Measurements from ENCODE around the gene SLC22A4.

SLC22A4 gene

GRCh38 chr5:132342291-132343180 is 48.3 kb downstream of the SLC22A4 start:
- no peak for DNase-seq (ENCODE audit: low read depth in 2 of 2)

DNA sequence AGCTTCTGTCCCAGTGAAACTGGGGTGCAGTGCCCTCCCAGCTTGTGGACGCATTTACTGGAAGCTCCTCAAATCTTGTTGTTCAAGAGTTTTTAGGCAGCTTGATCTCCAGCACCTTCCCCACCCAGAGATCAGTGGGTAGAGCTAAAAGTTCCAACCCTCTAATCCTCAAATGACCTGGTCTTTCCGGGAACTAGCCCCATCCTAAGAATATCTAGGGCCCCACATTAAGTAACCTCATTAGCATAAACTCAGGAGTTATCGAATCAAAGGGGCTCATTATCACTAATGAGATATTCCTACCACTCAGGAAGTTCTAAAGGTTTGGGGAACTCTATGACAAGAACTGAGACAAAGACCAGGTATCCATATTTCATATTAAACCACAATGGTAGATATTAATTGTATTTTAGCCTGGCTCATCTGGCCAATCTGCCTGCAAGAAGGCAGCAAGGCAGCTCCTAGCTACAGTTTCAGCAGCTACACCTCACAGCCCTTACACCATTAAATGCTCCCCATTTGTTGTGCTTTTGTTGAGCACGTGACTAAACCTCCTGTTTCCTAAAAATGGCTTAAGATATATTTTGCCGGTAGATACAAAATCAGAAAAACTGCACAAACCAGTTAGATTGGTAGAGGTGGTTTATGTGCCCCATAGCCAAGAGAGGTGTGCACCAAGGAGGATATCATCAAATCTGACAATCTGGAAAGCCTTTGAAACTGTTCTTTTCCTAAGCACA is 50.8 kb downstream of the SLC22A4 start:
- no peak for DNase-seq (ENCODE audit: low read depth in 2 of 2)

DNA sequence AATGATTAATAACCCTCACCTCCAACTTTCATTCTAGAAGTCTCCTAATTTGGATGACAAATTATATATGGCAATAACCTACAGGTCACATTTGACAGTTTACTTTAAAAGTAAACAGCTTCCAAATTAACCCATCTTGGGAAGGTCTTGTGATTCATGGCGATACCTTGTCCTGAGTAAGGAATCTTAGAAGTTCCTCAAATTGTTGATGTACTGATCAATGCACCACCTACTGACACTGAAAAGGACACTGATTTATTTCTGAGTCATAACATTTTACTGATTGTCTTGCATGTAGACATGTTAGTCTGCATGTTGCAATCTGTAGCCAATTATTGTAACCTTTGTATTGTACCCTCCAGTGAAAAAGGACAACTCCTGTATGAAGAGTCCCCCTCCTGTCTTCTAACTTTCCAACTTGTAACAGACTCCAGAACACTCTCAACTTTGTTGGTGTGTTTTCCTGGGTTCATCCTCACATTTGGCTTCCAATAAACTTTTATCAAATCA is 59.3 kb downstream of the SLC22A4 start:
- DNase-seq (ENCODE audit: low read depth in 2 of 2) = no peak

DNA sequence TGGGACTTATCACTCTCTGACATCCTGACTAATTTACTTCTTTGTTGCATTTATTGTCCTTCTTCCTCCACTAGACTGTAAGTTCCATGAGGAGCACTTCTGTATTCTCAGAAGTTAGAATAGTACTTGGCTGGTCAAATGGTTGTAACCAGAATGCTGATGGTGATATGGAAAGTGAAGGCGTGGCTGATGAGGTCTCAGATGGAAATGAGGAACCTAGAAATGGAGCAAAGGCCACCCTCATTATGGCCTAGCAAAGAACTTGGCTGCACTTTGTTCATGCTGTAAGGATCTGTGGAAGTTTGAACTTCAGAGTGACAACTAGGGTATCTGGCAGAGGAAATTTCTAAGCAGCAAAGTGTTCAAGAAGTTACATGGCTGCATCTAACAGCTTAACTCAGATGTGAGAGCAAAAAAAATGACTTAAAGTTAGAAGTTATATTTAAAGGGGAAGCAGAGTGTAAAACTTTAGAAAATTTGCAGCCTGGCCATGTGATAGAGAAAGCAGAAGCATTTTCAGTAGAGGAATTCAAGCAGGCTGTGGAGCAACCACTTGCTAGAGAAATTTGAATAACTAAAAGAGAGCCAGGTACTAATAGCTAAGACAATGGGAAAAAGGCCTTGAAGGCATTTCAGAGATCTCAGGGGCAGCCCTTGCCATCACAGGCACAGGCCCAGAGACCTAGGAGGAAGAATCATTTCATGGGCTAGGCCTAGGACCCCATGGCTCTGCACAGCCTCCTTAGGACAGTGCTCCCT is 60.4 kb downstream of the SLC22A4 start:
- DNase-seq (ENCODE audit: low read depth in 2 of 2) = no peak

GRCh38 chr5:132355140-132355765 is 61.1 kb downstream of the SLC22A4 start:
- DNase-seq (ENCODE audit: low read depth in 2 of 2) = no peak

- no peak for DNase-seq (ENCODE audit: low read depth in 2 of 2)
These were observed 64.6 kb downstream of the SLC22A4 start for GRCh38 chr5:132358775-132359174.

GRCh38 chr5:132362086-132362485 is 67.9 kb downstream of the SLC22A4 start:
- DNase-seq (ENCODE audit: low read depth in 2 of 2) = no peak

DNA sequence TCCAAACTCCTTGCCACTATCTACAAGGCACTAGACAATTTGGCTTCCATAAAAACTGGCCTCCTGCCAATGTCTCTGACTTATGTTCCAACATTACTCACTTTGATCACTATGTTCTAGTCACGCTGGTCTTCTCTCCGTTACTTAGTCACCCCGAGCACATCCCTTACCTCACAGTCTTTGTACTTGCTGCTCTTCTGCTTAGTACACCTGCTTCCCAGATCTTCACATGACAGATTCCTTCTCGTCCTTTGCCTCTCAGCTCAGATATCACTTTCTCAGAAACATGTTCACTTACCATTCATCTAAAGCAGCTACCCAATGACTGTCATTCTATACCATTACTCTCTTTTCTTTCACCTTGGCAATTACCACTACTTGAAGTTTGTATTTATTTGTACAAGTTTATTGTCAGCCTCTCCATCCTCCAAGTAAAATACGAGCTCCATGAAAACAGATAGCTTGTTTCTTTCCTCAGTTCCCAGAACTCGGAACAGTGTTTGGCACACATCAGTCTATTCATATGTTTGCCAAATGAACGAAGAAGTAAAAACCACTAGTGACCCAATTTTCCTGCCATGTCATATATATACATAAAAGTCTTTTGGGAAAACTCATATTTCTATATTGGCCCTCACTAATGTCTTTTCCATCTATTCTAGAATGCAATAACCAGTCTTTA is 69.4 kb downstream of the SLC22A4 start:
- no peak for DNase-seq (ENCODE audit: low read depth in 2 of 2)

- DNase-seq (ENCODE audit: low read depth in 2 of 2) = no peak
These were observed 70.1 kb downstream of the SLC22A4 start for GRCh38 chr5:132364319-132364718.

DNA sequence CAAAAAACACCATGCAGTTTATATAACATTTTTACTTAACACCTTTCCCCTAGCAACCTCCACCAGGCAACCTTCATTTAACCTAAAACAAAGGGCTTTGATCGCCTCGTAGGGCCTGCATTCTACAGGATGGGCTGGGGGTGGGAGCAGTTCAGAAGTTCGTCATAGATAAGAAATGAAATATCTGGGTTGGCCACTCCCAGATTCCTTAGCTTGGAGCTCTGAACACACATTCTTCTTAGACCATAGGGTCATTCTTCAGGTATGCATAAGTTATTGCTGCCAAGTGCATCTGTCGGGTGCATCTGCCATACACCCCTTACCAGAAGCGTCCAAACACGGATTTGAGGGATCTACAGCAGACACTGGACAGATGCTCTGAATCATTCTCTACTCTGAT is 71.0 kb downstream of the SLC22A4 start:
- DNase-seq (ENCODE audit: low read depth in 2 of 2) = no peak

GRCh38 chr5:132368186-132368585 is 74.0 kb downstream of the SLC22A4 start:
- no peak for DNase-seq (ENCODE audit: low read depth in 2 of 2)

DNA sequence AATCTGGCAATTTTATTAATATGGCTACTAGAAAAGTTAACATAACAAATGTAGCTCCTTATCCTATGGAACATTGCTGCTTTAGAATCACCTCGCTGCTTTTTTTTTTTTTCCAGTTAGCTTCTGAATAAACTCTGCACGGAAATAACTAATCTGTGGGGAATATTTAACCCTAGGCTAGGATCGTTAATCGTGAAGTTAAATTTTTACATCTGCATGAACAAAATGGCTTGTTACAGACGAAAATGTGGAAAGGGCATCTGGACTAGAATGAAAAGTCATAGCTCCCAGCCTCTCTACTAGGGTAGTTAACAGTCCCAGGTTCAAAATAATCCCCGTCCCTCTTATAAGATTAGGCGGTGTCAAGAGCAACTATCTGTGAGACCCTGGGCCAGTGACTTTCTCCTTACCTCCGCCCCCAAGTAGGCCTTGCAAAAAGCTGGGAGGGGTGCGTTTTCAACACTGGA is 74.8 kb downstream of the SLC22A4 start:
- DNase-seq (ENCODE audit: low read depth in 2 of 2) = no peak

- DNase-seq (ENCODE audit: low read depth in 2 of 2) = peak; percentile 41 to 68
These were observed 75.4 kb downstream of the SLC22A4 start, which contains the start of gene SLC22A5 for GRCh38 chr5:132369474-132370180. Gene SLC22A5 (plus strand): TSS chr5:132369710. CDS start chr5:132369973, 263 bp downstream.

DNA sequence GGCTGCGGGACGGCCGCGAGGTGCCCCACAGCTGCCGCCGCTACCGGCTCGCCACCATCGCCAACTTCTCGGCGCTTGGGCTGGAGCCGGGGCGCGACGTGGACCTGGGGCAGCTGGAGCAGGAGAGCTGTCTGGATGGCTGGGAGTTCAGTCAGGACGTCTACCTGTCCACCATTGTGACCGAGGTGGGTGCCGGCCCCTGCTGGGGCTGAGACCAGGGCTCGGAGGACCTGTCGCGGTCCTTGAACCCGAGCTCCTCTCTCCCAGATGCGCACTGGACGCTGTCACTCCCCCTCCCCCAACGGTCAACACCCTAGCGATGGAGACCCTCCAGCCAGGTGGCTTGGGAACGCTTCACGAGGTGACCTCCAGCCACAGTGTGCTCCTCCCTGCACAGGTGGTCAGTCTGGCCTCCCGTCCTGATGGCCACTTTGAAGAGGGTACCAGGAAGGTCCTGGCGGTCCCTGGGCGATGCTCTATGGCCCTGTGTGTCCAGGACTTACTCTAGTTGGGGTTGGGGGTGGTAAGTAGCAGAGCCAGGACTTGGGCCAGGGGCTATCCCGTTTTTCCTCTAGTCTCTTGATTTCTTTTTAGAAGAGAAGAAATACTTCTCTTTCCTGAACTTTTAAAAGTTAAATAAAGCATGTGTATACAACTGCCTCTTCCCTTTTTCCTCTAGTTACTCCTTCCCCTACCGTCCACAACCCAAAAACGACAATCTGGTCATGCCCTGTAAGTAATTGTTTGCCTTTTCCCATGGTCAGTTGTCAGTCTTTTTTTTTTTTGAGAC is 76.2 kb downstream of the SLC22A4 start:
- DNase-seq (ENCODE audit: low read depth in 2 of 2) = no peak

GRCh38 chr5:132370971-132371602 is 76.9 kb downstream of the SLC22A4 start:
- DNase-seq (ENCODE audit: low read depth in 2 of 2) = no peak

DNA sequence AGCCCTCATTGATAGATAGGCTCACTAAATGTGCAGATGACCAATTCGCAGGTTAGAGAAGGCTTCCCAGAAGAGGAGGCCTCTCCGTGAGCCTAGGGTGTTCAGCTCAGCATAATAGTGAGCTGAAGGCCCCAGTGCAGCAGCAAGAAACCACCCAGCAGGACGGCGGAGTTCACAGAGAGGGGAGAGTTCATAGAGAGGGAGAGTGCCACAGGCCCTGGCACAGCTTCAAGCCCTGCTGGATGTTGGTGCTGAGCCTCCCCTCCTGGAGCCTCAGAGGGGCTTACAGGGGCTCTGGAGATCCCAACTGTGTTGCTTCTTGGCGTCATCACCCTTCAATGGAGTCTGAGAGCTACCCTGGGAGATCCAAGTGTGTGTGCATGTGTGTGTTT is 77.4 kb downstream of the SLC22A4 start:
- DNase-seq (ENCODE audit: low read depth in 2 of 2) = no peak

DNA sequence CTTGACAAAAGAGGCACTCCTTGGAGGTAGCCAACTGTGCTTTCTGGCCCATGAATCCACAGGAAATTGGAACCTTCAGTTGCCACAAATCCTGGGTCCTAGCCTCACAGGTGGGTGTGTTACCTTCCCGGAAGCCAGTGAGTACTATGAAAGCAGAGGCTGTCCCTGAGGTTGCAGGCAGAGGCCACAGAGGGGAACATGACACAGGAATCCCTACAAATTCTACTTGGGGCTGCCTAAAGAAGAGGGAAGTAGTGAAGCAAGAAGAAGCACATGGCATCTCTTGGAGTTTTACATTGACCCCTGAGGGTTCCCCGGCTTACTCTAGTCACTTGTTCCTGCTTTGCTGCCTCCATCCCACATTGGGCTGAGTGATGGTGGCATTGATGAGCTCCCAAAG is 77.9 kb downstream of the SLC22A4 start:
- DNase-seq (ENCODE audit: low read depth in 2 of 2) = no peak

- DNase-seq (ENCODE audit: low read depth in 2 of 2) = no peak
These were observed 78.3 kb downstream of the SLC22A4 start for GRCh38 chr5:132372542-132372941.

DNA sequence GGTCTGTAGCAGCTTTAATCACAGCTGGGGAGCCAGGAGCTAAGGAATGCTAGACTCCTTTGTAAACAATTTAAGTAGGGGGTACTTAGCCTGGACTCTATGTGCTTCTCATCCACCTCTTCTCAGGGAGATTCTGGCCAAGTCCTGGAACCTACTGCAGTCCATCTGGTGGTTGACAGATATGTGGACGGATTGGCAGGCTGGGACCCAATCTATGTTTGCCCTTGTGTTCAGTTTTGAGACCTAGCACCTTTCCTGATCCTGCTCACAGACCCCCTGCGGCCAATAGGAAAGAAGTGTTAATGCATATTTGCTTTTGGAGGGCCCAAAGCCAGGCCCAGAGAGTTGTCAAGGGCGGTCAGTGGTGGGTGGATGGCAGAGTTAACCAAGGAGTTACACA is 81.8 kb downstream of the SLC22A4 start:
- DNase-seq (ENCODE audit: low read depth in 2 of 2) = no peak
